Measurements from ENCODE around the gene KRTAP6-2.

Gene KRTAP6-2

DNA sequence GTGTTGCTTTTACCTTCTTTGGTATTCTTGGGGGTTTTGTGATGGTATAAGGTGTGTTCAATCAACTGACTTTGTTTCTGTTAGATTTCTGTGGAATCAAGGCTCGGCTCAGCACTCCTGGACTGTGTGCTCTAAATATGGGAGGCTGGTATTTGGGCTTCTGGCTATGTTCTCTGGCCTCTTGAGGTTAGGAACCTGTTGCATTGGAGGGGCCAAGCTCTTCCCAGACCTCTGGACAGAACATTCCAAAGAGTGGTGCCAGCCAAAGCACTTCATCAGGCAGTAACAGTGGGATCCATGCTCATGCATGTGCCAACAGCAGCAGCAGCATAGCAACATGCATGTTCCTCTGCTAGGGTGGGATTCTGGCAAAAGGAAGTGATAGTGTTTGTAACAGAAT is 45.9 kb downstream of the KRTAP6-2 start:
- FAIRE-seq, result no peak
- TF ChIP-seq TAF1 (IDR thresholded peaks at IDR 0.05; ENCODE audit: low read depth, low read length) (no peak), SPI1 (IDR thresholded peaks at IDR 0.05; ENCODE audit: low read depth, low read length) (no peak), POU2F2 (IDR thresholded peaks at IDR 0.05; ENCODE audit: low read depth, low read length) (no peak), POLR2AphosphoS5 (IDR thresholded peaks at IDR 0.05; ENCODE audit: low read depth, low read length) (no peak), PAX5 (IDR thresholded peaks at IDR 0.05; ENCODE audit: insufficient read depth, low read length, severe bottlenecking) (no peak), POLR2A (IDR thresholded peaks at IDR 0.05; ENCODE audit: low read depth, low read length) (no peak)
- DNase-seq (ENCODE audit: insufficient read length, low spot score), result no peak
